ENCODE measurements around the gene STK4. TPM values are rescaled to one million over a fixed set of nuclear protein-coding genes. Genes with fewer than 3 reads are reported as not detected.

Gene STK4
- polyA plus RNA-seq, 1 donor from 2014 or later, result 14.0 TPM

DNA sequence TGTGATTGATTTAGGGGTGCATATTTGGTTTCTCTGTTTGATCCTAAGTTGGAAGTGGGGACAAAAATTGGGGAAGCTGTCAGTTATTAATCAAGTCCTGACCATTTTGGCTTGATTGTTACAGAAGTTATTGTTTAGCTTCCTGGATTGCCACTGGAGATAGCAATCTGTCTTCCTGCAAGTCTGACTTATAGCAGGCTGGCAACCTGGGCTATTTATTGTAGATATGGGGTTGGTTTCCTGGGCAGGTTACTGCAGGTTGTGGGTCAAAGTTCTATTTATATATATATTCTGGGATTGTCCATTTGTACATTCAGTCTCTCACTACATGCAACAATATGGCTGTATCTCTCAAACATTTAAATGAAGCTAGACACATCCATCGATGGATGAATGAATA is 116.8 kb downstream of the STK4 start:
- H3K79me2 ChIP-seq (replicated peaks; ENCODE audit: insufficient read depth, low read length), result no peaks in the 10 kb centered on the region
- no peaks in the 10 kb centered on the region for H3K9me3 ChIP-seq (ENCODE audit: low read length)
- H2AFZ ChIP-seq (ENCODE audit: low read depth, low read length), result no peak overlapping the region
- no peak overlapping the region for H3K27ac ChIP-seq (ENCODE audit: low read length)
- H3K4me2 ChIP-seq (ENCODE audit: low read length), result no peak overlapping the region
- no peaks in the 10 kb centered on the region for H3K27me3 ChIP-seq (ENCODE audit: insufficient read depth, low read depth, low read length)
- H3K4me3 ChIP-seq (ENCODE audit: low read length), result no peak overlapping the region
- H3K36me3 ChIP-seq (ENCODE audit: insufficient read depth, low read length), result peaks cover 7% of the 10 kb centered on the region
- TF ChIP-seq POLR2AphosphoS5 (IDR thresholded peaks at IDR 0.05) (no peak), RAD21 (conservative IDR thresholded peaks at IDR 0.05) (no peak), MXI1 (conservative IDR thresholded peaks at IDR 0.05; ENCODE audit: poor library complexity, severe bottlenecking) (no peak), EZH2 (IDR thresholded peaks at IDR 0.05; ENCODE audit: borderline replicate concordance, insufficient read depth, low read length, poor library complexity, severe bottlenecking) (no peak), EP300 (conservative IDR thresholded peaks at IDR 0.05; ENCODE audit: poor library complexity, severe bottlenecking) (no peak), TAF1 (IDR thresholded peaks at IDR 0.05; ENCODE audit: low read depth) (no peak), SMC3 (conservative IDR thresholded peaks at IDR 0.05; ENCODE audit: poor library complexity) (no peak)
- TF ChIP-seq, protein P1, sequence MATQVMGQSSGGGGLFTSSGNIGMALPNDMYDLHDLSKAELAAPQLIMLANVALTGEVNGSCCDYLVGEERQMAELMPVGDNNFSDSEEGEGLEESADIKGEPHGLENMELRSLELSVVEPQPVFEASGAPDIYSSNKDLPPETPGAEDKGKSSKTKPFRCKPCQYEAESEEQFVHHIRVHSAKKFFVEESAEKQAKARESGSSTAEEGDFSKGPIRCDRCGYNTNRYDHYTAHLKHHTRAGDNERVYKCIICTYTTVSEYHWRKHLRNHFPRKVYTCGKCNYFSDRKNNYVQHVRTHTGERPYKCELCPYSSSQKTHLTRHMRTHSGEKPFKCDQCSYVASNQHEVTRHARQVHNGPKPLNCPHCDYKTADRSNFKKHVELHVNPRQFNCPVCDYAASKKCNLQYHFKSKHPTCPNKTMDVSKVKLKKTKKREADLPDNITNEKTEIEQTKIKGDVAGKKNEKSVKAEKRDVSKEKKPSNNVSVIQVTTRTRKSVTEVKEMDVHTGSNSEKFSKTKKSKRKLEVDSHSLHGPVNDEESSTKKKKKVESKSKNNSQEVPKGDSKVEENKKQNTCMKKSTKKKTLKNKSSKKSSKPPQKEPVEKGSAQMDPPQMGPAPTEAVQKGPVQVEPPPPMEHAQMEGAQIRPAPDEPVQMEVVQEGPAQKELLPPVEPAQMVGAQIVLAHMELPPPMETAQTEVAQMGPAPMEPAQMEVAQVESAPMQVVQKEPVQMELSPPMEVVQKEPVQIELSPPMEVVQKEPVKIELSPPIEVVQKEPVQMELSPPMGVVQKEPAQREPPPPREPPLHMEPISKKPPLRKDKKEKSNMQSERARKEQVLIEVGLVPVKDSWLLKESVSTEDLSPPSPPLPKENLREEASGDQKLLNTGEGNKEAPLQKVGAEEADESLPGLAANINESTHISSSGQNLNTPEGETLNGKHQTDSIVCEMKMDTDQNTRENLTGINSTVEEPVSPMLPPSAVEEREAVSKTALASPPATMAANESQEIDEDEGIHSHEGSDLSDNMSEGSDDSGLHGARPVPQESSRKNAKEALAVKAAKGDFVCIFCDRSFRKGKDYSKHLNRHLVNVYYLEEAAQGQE (IDR thresholded peaks at IDR 0.05; ENCODE audit: borderline replicate concordance), result no peak
- TF ChIP-seq, protein P2, sequence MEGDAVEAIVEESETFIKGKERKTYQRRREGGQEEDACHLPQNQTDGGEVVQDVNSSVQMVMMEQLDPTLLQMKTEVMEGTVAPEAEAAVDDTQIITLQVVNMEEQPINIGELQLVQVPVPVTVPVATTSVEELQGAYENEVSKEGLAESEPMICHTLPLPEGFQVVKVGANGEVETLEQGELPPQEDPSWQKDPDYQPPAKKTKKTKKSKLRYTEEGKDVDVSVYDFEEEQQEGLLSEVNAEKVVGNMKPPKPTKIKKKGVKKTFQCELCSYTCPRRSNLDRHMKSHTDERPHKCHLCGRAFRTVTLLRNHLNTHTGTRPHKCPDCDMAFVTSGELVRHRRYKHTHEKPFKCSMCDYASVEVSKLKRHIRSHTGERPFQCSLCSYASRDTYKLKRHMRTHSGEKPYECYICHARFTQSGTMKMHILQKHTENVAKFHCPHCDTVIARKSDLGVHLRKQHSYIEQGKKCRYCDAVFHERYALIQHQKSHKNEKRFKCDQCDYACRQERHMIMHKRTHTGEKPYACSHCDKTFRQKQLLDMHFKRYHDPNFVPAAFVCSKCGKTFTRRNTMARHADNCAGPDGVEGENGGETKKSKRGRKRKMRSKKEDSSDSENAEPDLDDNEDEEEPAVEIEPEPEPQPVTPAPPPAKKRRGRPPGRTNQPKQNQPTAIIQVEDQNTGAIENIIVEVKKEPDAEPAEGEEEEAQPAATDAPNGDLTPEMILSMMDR (IDR thresholded peaks at IDR 0.05; ENCODE audit: poor library complexity, severe bottlenecking), result no peak
- H3K9ac ChIP-seq (ENCODE audit: low read length), result no peak overlapping the region
- H4K20me1 ChIP-seq (ENCODE audit: insufficient read depth), result no peaks in the 10 kb centered on the region
- H3K9me2 ChIP-seq (ENCODE audit: insufficient read depth, low read length), result no peaks in the 10 kb centered on the region
- no peaks in the 10 kb centered on the region for H3F3A ChIP-seq (ENCODE audit: insufficient read depth, low read length, poor library complexity, severe bottlenecking)

GRCh38 chr20:45085289-45085688 is 119.0 kb downstream of the STK4 start:
- H3K27ac ChIP-seq (ENCODE audit: low read length), result no peak overlapping the region
- H3K4me3 ChIP-seq (ENCODE audit: low read length), result no peak overlapping the region
- H4K20me1 ChIP-seq (ENCODE audit: insufficient read depth), result no peaks in the 10 kb centered on the region
- no peak overlapping the region for H3K9ac ChIP-seq (ENCODE audit: low read length)
- no peaks in the 10 kb centered on the region for H3F3A ChIP-seq (ENCODE audit: insufficient read depth, low read length, poor library complexity, severe bottlenecking)
- no peak overlapping the region for H3K4me2 ChIP-seq (ENCODE audit: low read length)
- no peaks in the 10 kb centered on the region for H3K79me2 ChIP-seq (replicated peaks; ENCODE audit: insufficient read depth, low read length)
- TF ChIP-seq RAD21 (conservative IDR thresholded peaks at IDR 0.05) (no peak), EP300 (conservative IDR thresholded peaks at IDR 0.05; ENCODE audit: poor library complexity, severe bottlenecking) (no peak), POLR2AphosphoS5 (IDR thresholded peaks at IDR 0.05) (no peak), TAF1 (IDR thresholded peaks at IDR 0.05; ENCODE audit: low read depth) (no peak), SMC3 (conservative IDR thresholded peaks at IDR 0.05; ENCODE audit: poor library complexity) (no peak), EZH2 (IDR thresholded peaks at IDR 0.05; ENCODE audit: borderline replicate concordance, insufficient read depth, low read length, poor library complexity, severe bottlenecking) (no peak), MXI1 (conservative IDR thresholded peaks at IDR 0.05; ENCODE audit: poor library complexity, severe bottlenecking) (no peak)
- TF ChIP-seq, protein P1 (IDR thresholded peaks at IDR 0.05; ENCODE audit: borderline replicate concordance), result no peak
- TF ChIP-seq, protein P2 (IDR thresholded peaks at IDR 0.05; ENCODE audit: poor library complexity, severe bottlenecking), result no peak
- no peaks in the 10 kb centered on the region for H3K9me2 ChIP-seq (ENCODE audit: insufficient read depth, low read length)
- H3K9me3 ChIP-seq (ENCODE audit: low read length), result no peaks in the 10 kb centered on the region
- H3K27me3 ChIP-seq (ENCODE audit: insufficient read depth, low read depth, low read length), result no peaks in the 10 kb centered on the region
- H2AFZ ChIP-seq (ENCODE audit: low read depth, low read length), result no peak overlapping the region
- H3K36me3 ChIP-seq (ENCODE audit: insufficient read depth, low read length), result peaks cover 7% of the 10 kb centered on the region
